Neural progenitor cell (in vitro differentiated cells): ENCODE data around the gene FASN.

Experiments used
- EZH2 ChIP-seq: fragments of 200-600 bp; sonication (generic); IDR thresholded peaks from 2 replicates; pipeline ENCODE4 v1.6.1; 2017; ENCODE audit warnings: antibody characterized with exemption, mild to moderate bottlenecking, moderate library complexity
- EZH2phosphoT487 ChIP-seq: fragments of 200-600 bp; sonication (generic); IDR thresholded peaks from 2 replicates; pipeline ENCODE4 v1.6.1; 2017; ENCODE audit warnings: antibody characterized with exemption
- TF ChIP-seq, protein P1 (sequence below): fragments of 200-600 bp; sonication (generic); IDR thresholded peaks from 2 replicates; pipeline ENCODE4 v1.5.1; 2017; ENCODE audit warnings: antibody characterized with exemption, mild to moderate bottlenecking

DNA sequence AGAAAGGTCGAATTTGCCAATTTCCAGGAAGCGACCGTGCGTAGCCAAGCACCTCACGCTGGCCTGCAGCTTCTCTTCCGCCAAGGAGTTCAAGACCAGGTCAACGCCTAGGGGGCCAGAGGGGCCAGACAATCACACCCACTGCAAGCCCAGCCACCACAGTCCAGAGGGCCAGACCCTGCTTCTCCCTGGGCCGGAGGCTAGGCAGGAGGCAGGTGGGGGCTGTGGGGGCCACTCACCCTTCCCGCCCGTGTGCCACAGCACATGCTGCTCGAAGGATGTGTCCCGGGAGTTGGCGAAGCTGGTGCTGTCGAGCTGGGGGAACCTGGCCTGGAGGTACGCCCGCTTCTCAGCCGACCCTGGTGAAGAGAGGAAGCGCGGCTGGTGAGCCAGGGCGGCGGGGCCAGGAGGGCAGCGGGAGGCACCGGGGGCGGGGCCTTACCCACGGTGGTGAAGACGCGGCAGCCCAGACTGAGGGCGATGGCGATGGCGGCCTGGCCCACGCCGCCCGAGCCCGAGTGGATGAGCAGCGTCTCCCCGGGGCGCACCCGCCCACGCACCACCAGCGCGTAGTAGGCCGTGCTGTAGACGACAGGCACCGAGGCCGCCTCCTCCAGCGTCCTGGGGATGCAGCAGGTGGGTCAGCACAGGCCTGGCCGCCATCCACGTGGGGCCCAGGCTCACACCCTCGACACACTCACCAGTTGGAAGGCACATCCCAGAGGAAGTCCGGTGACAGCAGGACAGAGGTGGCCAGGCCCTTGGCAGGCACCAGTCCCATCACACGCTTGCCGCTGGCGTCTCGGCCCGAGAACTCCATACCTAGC lies 14.3 kb downstream of the FASN start:
- TF ChIP-seq EZH2phosphoT487 (no peak), EZH2 (no peak)
- TF ChIP-seq, protein P1, sequence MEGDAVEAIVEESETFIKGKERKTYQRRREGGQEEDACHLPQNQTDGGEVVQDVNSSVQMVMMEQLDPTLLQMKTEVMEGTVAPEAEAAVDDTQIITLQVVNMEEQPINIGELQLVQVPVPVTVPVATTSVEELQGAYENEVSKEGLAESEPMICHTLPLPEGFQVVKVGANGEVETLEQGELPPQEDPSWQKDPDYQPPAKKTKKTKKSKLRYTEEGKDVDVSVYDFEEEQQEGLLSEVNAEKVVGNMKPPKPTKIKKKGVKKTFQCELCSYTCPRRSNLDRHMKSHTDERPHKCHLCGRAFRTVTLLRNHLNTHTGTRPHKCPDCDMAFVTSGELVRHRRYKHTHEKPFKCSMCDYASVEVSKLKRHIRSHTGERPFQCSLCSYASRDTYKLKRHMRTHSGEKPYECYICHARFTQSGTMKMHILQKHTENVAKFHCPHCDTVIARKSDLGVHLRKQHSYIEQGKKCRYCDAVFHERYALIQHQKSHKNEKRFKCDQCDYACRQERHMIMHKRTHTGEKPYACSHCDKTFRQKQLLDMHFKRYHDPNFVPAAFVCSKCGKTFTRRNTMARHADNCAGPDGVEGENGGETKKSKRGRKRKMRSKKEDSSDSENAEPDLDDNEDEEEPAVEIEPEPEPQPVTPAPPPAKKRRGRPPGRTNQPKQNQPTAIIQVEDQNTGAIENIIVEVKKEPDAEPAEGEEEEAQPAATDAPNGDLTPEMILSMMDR, result no peak
